ENCODE results near the gene PRR12.

PRR12 gene

GRCh38 chr19:49651029-49651819, 60.2 kb downstream of the PRR12 start:
- no peak for DNase-seq

GRCh38 chr19:49651820-49652550, 61.0 kb downstream of the PRR12 start:
- DNase-seq = no peak

- DNase-seq = no peak
Observed at GRCh38 chr19:49652551-49653465, 61.8 kb downstream of the PRR12 start.

GRCh38 chr19:49653466-49653806, 62.5 kb downstream of the PRR12 start:
- no peak for DNase-seq

GRCh38 chr19:49654581-49654980, 63.6 kb downstream of the PRR12 start:
- no peak for DNase-seq

GRCh38 chr19:49655570-49656455, 64.8 kb downstream of the PRR12 start:
- no peak for DNase-seq

GRCh38 chr19:49656456-49657109, 65.6 kb downstream of the PRR12 start:
- no peak for DNase-seq

GRCh38 chr19:49657493-49658138, 66.6 kb downstream of the PRR12 start:
- DNase-seq = no peak

GRCh38 chr19:49658139-49658517, 67.1 kb downstream of the PRR12 start:
- DNase-seq = no peak

- no peak for DNase-seq
Observed at GRCh38 chr19:49658566-49659442, 67.8 kb downstream of the PRR12 start.

- DNase-seq = no peak
Observed at GRCh38 chr19:49660338-49660961, 69.5 kb downstream of the PRR12 start.

GRCh38 chr19:49662011-49662410, 71.0 kb downstream of the PRR12 start:
- DNase-seq = no peak

GRCh38 chr19:49663224-49663623, 72.2 kb downstream of the PRR12 start:
- no peak for DNase-seq

GRCh38 chr19:49664171-49665035, 73.4 kb downstream of the PRR12 start:
- DNase-seq = peak; percentile 86

- DNase-seq = no peak
Observed at GRCh38 chr19:49665036-49665350, 74.0 kb downstream of the PRR12 start.

- DNase-seq = peak; percentile 95
Observed at GRCh38 chr19:49665351-49666119, 74.6 kb downstream of the PRR12 start, which contains the start of the genes BCL2L12 and IRF3. Gene BCL2L12 (plus strand): TSS chr19:49665933. CDS start chr19:49666693, 760 bp downstream. Gene IRF3 (minus strand): TSS chr19:49665857. CDS start chr19:49664838, 1,019 bp downstream.

- DNase-seq = no peak
Observed at GRCh38 chr19:49666120-49666444, 75.1 kb downstream of the PRR12 start.

- DNase-seq = no peak
Observed at GRCh38 chr19:49667473-49667872, 76.5 kb downstream of the PRR12 start.
